H9 (cell line): ENCODE measurements around the gene REEP3. TPM values are rescaled to one million over a fixed set of nuclear protein-coding genes. Genes with fewer than 3 reads are reported as not detected.

Source experiments
- DNase-seq: peaks from one replicate; pipeline ENCODE4 v3.0.0-alpha.2; 2017
- H2AFZ ChIP-seq: one replicate; pipeline ENCODE4 v1.6.1; 2013; ENCODE audit warnings: mild to moderate bottlenecking, low read length, control low read depth, moderate library complexity
- H2AK5ac ChIP-seq: 2 replicates; pipeline ENCODE4 v1.6.1; 2013; ENCODE audit warnings: low read length, control low read depth, mixed read lengths; ENCODE audit not compliant: insufficient read length
- H2BK120ac ChIP-seq: one replicate; pipeline ENCODE4 v1.6.1; 2013; ENCODE audit warnings: low read depth, mild to moderate bottlenecking, low read length, control low read depth, inconsistent platforms; ENCODE audit not compliant: poor library complexity, severe bottlenecking
- H2BK12ac ChIP-seq: 2 replicates; pipeline ENCODE4 v1.6.1; 2013; ENCODE audit warnings: low read length, control low read depth, mixed read lengths, low read depth; ENCODE audit not compliant: insufficient read length
- H2BK15ac ChIP-seq: 2 replicates; pipeline ENCODE4 v1.6.1; 2013; ENCODE audit warnings: low read depth, low read length, control low read depth
- H2BK20ac ChIP-seq: one replicate; pipeline ENCODE4 v1.6.1; 2013; ENCODE audit warnings: low read depth, mild to moderate bottlenecking, low read length, control low read depth, inconsistent platforms; ENCODE audit not compliant: poor library complexity, severe bottlenecking
- H2BK5ac ChIP-seq: 2 replicates; pipeline ENCODE4 v1.6.1; 2013; ENCODE audit warnings: low read length, control low read depth, mixed read lengths; ENCODE audit not compliant: insufficient read length
- H3K14ac ChIP-seq: 2 replicates; pipeline ENCODE4 v1.6.1; 2013; ENCODE audit warnings: low read length, control low read depth; ENCODE audit not compliant: insufficient read depth
- H3K18ac ChIP-seq: 2 replicates; pipeline ENCODE4 v1.6.1; 2013; ENCODE audit warnings: low read depth, mild to moderate bottlenecking, mixed read lengths, low read length, control low read depth; ENCODE audit not compliant: insufficient read length
- H3K23ac ChIP-seq: 2 replicates; pipeline ENCODE4 v1.6.1; 2013; ENCODE audit warnings: low read length, control low read depth, mixed read lengths, low read depth; ENCODE audit not compliant: insufficient read length
- H3K23me2 ChIP-seq: 2 replicates; pipeline ENCODE4 v1.6.1; 2013; ENCODE audit warnings: low read depth, mild to moderate bottlenecking, mixed read lengths, low read length, control low read depth; ENCODE audit not compliant: insufficient read length, poor library complexity, severe bottlenecking
- H3K27ac ChIP-seq: 2 replicates; pipeline ENCODE4 v1.5.1; 2013; ENCODE audit warnings: low read length, control low read depth, mixed read lengths, low read depth; ENCODE audit not compliant: insufficient read length
- H3K27me3 ChIP-seq: 2 replicates; pipeline ENCODE4 v1.6.1; 2013; ENCODE audit warnings: low read length, control low read depth, inconsistent platforms; ENCODE audit not compliant: insufficient read depth
- H3K4ac ChIP-seq: 2 replicates; pipeline ENCODE4 v1.6.1; 2013; ENCODE audit warnings: low read depth, mild to moderate bottlenecking, control low read depth, inconsistent platforms, low read length, moderate library complexity
- H3K4me1 ChIP-seq: 2 replicates; pipeline ENCODE4 v1.6.1; 2013; ENCODE audit warnings: low read length, control low read depth, inconsistent platforms; ENCODE audit not compliant: insufficient read depth
- H3K4me2 ChIP-seq: 2 replicates; pipeline ENCODE4 v1.6.1; 2013; ENCODE audit warnings: low read length, control low read depth, mixed read lengths; ENCODE audit not compliant: insufficient read length, insufficient read depth
- H3K56ac ChIP-seq: 2 replicates; pipeline ENCODE4 v1.6.1; 2013; ENCODE audit warnings: low read depth, mild to moderate bottlenecking, mixed read lengths, low read length, control low read depth; ENCODE audit not compliant: insufficient read length
- H3K79me1 ChIP-seq: 2 replicates; pipeline ENCODE4 v1.6.1; 2013; ENCODE audit warnings: low read depth, mild to moderate bottlenecking, moderate library complexity, low read length, control low read depth, inconsistent platforms; ENCODE audit not compliant: insufficient read depth, poor library complexity, severe bottlenecking
- H3K79me2 ChIP-seq: 2 replicates; pipeline ENCODE4 v1.6.1; 2013; ENCODE audit warnings: low read length, control low read depth, inconsistent platforms; ENCODE audit not compliant: insufficient read depth
- H3K9ac ChIP-seq: 2 replicates; pipeline ENCODE4 v1.6.1; 2013; ENCODE audit warnings: low read length, control low read depth, mixed read lengths; ENCODE audit not compliant: insufficient read length; ENCODE audit errors: extremely low read depth
- H3K9me3 ChIP-seq: one replicate; pipeline ENCODE4 v1.6.1; 2013; ENCODE audit warnings: low read depth, low read length, inconsistent platforms; ENCODE audit not compliant: control insufficient read depth
- H3T11ph ChIP-seq: one replicate; pipeline ENCODE4 v1.6.1; 2013; ENCODE audit warnings: mild to moderate bottlenecking, low read length, control low read depth, inconsistent platforms
- H4K20me1 ChIP-seq: one replicate; pipeline ENCODE4 v1.6.1; 2013; ENCODE audit not compliant: control insufficient read depth, insufficient read length, insufficient read depth
- H4K5ac ChIP-seq: 2 replicates; pipeline ENCODE4 v1.6.1; 2013; ENCODE audit warnings: low read depth, mild to moderate bottlenecking, mixed read lengths, low read length, control low read depth; ENCODE audit not compliant: insufficient read length
- H4K8ac ChIP-seq: replicated peaks from 2 replicates; pipeline ENCODE4 v1.6.1; 2013; ENCODE audit warnings: low read length, control low read depth, mixed read lengths, low read depth; ENCODE audit not compliant: insufficient read length
- H4K91ac ChIP-seq: 2 replicates; pipeline ENCODE4 v1.6.1; 2013; ENCODE audit warnings: low read depth, mild to moderate bottlenecking, moderate library complexity, mixed read lengths, low read length, control low read depth; ENCODE audit not compliant: insufficient read length
- H3K27ac Mint-ChIP-seq, 3 experiments: 2 replicates in 2 of 3; 3 replicates in 1 of 3; pipeline ENCODE4 v1.8.0; 2020 to 2021; ENCODE audit warnings: mixed read lengths in 3 of 3, mild to moderate bottlenecking in 1 of 3, moderate library complexity in 1 of 3
- H3K27me3 Mint-ChIP-seq: 2 replicates; pipeline ENCODE4 v1.8.0; 2021; ENCODE audit warnings: low read depth, mild to moderate bottlenecking, moderate library complexity, mixed read lengths
- H3K36me3 Mint-ChIP-seq, 3 experiments: 2 replicates in 2 of 3; 3 replicates in 1 of 3; pipeline ENCODE4 v1.8.0; 2020 to 2021; ENCODE audit warnings: low read depth in 3 of 3, mixed read lengths in 3 of 3; ENCODE audit not compliant: insufficient read depth in 1 of 3
- H3K4me1 Mint-ChIP-seq, 2 experiments: 2 replicates each; pipeline ENCODE4 v1.8.0; 2020; ENCODE audit warnings: mixed read lengths in 2 of 2
- H3K4me3 Mint-ChIP-seq, 2 experiments: 2 replicates in 1 of 2; 3 replicates in 1 of 2; pipeline ENCODE4 v1.8.0; 2020 to 2021; ENCODE audit warnings: mild to moderate bottlenecking in 2 of 2, mixed read lengths in 2 of 2, moderate library complexity in 1 of 2
- H3K9me3 Mint-ChIP-seq, 2 experiments: 2 replicates in 1 of 2; 3 replicates in 1 of 2; pipeline ENCODE4 v1.8.0; 2020; ENCODE audit warnings: mild to moderate bottlenecking in 2 of 2, mixed read lengths in 2 of 2, moderate library complexity in 1 of 2
- CTCF ChIP-seq: fragments of 200-600 bp; sonication (generic); conservative IDR thresholded peaks from 3 replicates; pipeline ENCODE4 v1.8.0; 2021; ENCODE audit warnings: antibody characterized with exemption, mild to moderate bottlenecking
- WGBS: extraction: QIAGEN DNeasy Blood & Tissue Kit; methylation state at CpG from one replicate; pipeline ENCODE4 v1.1.7; 2013; ENCODE audit warnings: missing lambda C conversion rate, low lambda C conversion rate, mixed read lengths; ENCODE audit not compliant: insufficient read length; ENCODE audit errors: extremely low coverage; 5-methylcytosine and 5-hydroxymethylcytosine counted together
- total RNA-seq: library from RNA; stranded (reverse); gene quantifications from 2 replicates; pipeline ENCODE4 v1.2.1, GENCODE V29; 2021

The REEP3 gene
- total RNA-seq, 1 experiment from 2014 or later = 21.4 TPM

GRCh38 chr10:63627881-63628296 lies 106.7 kb downstream of the REEP3 start:
- H3K27ac ChIP-seq = no peak overlapping the region
- WGBS = no CpG with 5 or more reads among the region's 2 CpGs

More at GRCh38 chr10:63627881-63628296, 106.7 kb downstream of the REEP3 start:
- H3T11ph ChIP-seq = no peak overlapping the region
- H3K23ac ChIP-seq = no peak overlapping the region
- no peak overlapping the region for H2AFZ ChIP-seq
- no peak for DNase-seq
- no peak overlapping the region for H4K5ac ChIP-seq
- Mint-ChIP-seq H3K9me3 (no peaks in the 10 kb centered on the region), H3K4me1 (peaks cover 32 to 35% of the 10 kb centered on the region in 2 experiments), H3K27me3 (peaks cover 2% of the 10 kb centered on the region), H3K36me3 (0 out of 7 replicates have a peak, but pooled peaks cover 0 to 2% (median 0%) of the 10 kb centered on the region in 3 experiments), H3K27ac (peak overlapping the region in 1 of 3 experiments; percentile 56; a peak in 1 of 7 replicates), H3K4me3 (no peak overlapping the region; a peak in 1 of 5 replicates)
- no peak overlapping the region for H3K56ac ChIP-seq
- no peak overlapping the region for H2BK120ac ChIP-seq
- no peak overlapping the region for H2BK15ac ChIP-seq
- TF ChIP-seq CTCF = no peak
- no peak overlapping the region for H2BK12ac ChIP-seq
- H3K18ac ChIP-seq = no peak overlapping the region
- H2BK20ac ChIP-seq = no peak overlapping the region
- H3K79me1 ChIP-seq = no peaks in the 10 kb centered on the region
- no peak overlapping the region for H3K4ac ChIP-seq
- no peaks in the 10 kb centered on the region for H3K9me3 ChIP-seq
- H4K20me1 ChIP-seq = no peaks in the 10 kb centered on the region
- H2BK5ac ChIP-seq = no peak overlapping the region
- no peak overlapping the region for H3K14ac ChIP-seq
- H3K4me1 ChIP-seq = peaks cover 2% of the 10 kb centered on the region; the same call in 1 of the 2 replicates
- H3K79me2 ChIP-seq = no peaks in the 10 kb centered on the region
- H3K9ac ChIP-seq = no peak overlapping the region
- H2AK5ac ChIP-seq = no peak overlapping the region
- H3K23me2 ChIP-seq = peaks cover 15% of the 10 kb centered on the region
- no peak overlapping the region for H4K8ac ChIP-seq
- no peak overlapping the region for H3K4me2 ChIP-seq
- no peak overlapping the region for H4K91ac ChIP-seq
- H3K27me3 ChIP-seq = no peaks in the 10 kb centered on the region
